Choroid plexus epithelial cell (primary cell): Measurements from ENCODE around the gene PLPP2.

Experiments used
- DNase-seq: peaks from one replicate; pipeline ENCODE4 v3.0.0-alpha.2; 2010; ENCODE audit warnings: low read depth
- H3K4me3 ChIP-seq: 2 replicates; pipeline ENCODE4 v1.5.1; 2011; ENCODE audit warnings: low read depth, mild to moderate bottlenecking, control low read depth, low read length, moderate library complexity
- TF ChIP-seq, protein P1 (sequence below): conservative IDR thresholded peaks from 2 replicates; pipeline ENCODE4 v1.5.1; 2011; ENCODE audit warnings: low read depth, mild to moderate bottlenecking, control low read depth, inconsistent platforms, low read length, moderate library complexity

PLPP2 gene

DNA sequence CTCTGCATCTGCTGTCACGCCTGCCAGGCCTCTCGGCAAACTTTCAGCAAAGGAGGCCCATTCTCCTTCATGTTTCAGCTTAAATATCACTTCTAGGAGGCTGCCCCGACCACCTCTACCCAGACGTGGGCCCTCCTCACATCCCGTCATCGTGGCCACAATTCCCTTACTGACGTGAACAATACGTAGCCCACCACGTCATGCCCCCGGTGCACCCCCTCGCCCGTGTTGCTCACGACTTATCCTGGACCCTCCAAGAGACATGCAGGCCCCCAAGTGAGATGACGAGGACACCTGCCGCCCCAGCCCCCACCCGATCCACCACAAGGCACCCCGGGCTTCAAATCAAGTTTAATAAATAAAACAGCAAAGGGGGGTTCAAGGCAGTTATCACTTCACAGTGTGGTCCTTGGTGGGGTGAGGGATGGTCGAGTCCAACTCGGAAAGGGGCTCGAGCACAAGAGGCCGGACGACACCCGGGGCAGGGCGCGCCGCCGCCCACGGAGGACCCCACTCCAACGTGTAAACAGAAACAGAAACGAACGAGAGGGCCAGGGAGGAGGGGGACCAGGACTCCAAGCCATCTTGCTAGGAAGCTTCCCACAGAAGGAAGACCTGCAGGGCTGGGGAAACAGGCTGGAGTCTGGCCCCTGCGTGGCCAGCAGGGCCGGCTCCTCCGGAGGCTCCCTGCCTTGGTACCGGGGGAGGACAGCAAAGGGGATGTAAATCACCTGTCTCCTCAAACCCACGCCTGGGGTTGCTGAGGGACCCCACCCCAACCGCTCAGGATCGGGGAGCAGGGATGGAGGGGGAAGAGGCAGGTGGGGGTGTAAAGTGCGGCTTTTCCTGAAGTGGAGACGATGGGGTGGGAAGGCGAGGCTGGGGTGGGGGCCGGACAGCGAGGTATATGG, 14.3 kb upstream of the PLPP2 start:
- no peak overlapping the region for H3K4me3 ChIP-seq
- DNase-seq: no peak
- TF ChIP-seq, protein P1, sequence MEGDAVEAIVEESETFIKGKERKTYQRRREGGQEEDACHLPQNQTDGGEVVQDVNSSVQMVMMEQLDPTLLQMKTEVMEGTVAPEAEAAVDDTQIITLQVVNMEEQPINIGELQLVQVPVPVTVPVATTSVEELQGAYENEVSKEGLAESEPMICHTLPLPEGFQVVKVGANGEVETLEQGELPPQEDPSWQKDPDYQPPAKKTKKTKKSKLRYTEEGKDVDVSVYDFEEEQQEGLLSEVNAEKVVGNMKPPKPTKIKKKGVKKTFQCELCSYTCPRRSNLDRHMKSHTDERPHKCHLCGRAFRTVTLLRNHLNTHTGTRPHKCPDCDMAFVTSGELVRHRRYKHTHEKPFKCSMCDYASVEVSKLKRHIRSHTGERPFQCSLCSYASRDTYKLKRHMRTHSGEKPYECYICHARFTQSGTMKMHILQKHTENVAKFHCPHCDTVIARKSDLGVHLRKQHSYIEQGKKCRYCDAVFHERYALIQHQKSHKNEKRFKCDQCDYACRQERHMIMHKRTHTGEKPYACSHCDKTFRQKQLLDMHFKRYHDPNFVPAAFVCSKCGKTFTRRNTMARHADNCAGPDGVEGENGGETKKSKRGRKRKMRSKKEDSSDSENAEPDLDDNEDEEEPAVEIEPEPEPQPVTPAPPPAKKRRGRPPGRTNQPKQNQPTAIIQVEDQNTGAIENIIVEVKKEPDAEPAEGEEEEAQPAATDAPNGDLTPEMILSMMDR: no peak

DNA sequence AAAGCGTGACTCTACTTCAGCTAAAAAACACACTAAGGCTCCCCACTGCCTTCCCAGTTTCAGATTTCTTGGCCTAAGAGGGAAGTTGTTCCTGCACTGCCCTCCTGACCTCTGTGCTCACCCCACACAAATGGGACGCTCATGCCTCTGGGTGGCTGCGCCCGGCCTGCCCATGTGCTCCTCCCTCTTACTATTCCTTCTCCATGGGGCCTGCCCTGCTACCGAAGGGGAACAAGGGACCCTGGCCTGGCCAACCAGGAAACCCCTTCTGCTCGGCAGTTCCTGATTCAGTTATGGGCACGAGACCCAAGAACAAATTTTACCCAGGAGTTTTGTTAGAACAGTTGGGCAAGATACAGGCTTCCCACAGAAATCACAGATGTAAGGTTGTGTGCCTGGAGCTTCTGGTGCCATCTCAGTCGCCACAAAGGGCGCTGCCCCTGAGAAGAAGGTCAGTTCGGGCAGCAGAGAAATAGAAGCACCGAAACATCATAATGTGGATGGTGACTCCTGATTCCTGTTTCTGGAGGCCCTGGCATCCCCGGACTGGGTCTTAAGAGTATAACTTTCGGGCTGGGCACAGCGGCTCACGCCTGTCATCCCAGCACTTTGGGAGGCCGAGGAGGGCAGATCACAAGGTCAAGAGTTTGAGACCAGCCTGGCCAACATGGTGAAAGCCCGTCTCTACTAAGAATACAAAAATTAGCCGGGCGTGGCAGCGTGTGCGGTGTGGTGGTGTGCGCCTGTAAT, 5.4 kb upstream of the PLPP2 start:
- no peak for DNase-seq
- TF ChIP-seq, protein P1: no peak
- no peak overlapping the region for H3K4me3 ChIP-seq

DNA sequence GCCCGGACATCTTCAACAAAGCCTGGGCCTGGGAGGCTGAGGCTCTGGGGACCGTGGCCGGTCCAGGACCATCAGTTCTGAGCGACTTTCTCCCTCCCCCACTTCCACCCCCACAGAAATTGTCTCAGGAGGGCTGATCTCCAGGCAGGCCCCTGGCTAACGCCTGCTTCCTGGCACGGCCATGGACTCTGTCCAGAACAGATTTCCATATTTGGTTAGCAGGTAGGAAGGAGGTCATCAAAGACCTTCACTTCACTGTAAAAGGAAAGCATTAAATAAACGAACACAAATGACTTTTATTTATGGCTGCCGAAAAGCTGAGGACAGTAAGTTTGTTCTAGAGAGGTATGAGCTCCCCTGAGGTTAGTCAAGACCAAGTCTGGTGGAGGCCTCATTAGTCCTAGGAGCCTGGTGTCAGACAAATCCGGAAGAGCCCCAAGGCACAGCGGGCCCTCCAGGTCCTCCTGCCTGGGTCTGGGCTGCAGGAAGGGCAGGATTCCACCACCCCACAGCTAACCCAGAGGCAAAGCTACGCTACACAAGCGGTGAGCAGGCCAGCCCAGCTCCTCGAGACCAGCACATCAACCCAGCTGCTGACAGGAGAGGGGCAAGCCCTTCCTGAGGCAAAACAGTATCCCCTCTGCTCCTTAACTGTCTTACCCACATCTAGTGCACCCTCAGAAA, 4.6 kb upstream of the PLPP2 start:
- DNase-seq: no peak
- TF ChIP-seq, protein P1: no peak
- H3K4me3 ChIP-seq: no peak overlapping the region

DNA sequence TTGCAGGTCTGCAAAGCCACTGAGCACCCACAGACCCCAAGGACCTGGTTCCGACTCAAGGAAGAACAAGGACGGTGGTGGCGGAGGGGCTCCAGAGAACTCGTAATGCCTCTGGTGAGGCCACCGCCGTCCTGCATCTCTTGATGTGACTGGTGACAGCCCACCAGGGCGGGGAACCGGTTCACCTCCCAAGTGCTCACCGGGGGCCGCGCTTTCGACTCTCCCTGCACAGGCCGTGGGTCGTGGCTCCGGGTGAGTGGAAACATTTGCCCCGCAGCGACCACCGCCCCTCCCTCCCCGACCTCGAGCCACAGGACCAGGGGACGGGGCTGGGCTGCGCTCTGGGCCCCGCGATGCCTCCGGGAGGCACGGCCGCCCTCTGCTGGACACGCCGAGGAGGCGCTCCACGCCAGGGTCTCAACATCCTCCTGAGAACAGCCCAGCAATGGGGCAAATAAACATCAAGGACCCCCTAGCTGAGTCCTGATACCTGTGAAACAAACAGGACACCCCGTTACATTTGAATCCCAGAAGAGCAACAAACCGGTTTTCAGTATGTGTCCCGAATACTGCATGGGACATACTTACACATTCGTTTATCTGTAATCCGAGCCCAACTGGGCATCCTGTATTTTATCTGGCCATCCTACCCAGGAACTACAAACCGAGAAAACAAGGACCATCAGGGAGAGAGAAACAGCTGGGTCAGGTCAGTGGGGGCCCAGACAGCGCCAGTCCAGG, 3.9 kb upstream of the PLPP2 start:
- TF ChIP-seq, protein P1: peak; percentile 82
- H3K4me3 ChIP-seq: no peak overlapping the region
- DNase-seq: peak; percentile 50

DNA sequence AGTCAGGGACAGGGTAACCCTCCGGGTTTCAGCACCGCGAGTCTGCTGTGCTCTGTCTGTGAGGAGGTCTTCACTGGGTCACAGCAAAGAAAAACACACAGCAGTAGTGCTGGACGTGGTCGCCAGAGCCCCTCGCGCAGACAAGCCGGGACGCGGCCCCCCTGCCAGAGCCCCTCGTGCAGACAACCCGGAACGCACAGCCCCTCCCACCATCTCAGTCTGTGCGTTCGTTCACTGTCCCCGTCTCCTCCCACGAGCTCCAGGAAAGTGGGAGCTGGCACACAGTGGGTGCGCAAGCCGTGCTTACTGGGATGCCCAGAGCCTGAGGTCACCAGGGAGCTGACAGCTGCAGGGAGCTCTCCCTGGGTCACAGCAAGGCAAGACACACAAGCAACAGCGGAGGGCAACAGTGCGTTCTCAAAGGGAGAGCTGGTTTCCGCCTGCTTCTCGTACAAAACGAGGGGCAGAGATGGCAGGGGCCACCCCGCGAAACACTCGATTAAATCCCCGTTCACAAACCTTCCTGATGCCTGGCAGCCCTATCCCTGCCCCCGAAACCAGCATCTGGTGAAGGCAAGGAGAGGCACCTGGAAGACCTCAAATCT, 3.2 kb upstream of the PLPP2 start:
- TF ChIP-seq, protein P1: no peak
- peak; percentile 23 for DNase-seq
- no peak overlapping the region for H3K4me3 ChIP-seq
